DOHH2 (cell line): ENCODE results near the gene L3MBTL1.

Experiments used
- EZH2phosphoT487 ChIP-seq: fragments of 200-600 bp; sonication (generic); IDR thresholded peaks from 2 replicates; pipeline ENCODE4 v1.6.1; 2017; ENCODE audit warnings: borderline replicate concordance, mild to moderate bottlenecking, antibody characterized with exemption, low read length, moderate library complexity, mixed read lengths
- TF ChIP-seq, protein P1 (sequence below): fragments of 200-600 bp; sonication (generic); IDR thresholded peaks from one replicate; pipeline ENCODE4 v1.5.1; 2014; ENCODE audit warnings: antibody characterized with exemption, mild to moderate bottlenecking, low read depth, low read length; ENCODE audit not compliant: poor library complexity, severe bottlenecking

DNA sequence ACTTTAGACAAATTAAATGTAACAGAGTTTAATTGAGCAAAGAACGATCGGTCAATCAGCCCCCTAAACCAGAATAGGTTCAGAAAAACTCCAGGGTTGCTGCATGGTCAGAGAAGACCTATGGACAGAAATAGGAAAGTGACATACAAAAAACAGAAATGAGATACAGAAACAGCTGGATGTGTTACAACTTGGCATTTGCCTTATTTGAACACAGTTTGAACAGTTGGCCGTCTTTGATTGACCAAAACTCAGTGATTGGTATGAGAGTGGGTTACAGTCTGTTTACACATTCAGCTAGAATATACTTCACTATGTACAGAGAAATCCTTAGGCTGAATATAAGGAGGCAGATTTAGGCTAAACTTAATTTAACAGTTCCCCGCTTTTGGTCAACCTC lies 29.9 kb upstream of the L3MBTL1 start:
- no peak for TF ChIP-seq EZH2phosphoT487
- TF ChIP-seq, protein P1, sequence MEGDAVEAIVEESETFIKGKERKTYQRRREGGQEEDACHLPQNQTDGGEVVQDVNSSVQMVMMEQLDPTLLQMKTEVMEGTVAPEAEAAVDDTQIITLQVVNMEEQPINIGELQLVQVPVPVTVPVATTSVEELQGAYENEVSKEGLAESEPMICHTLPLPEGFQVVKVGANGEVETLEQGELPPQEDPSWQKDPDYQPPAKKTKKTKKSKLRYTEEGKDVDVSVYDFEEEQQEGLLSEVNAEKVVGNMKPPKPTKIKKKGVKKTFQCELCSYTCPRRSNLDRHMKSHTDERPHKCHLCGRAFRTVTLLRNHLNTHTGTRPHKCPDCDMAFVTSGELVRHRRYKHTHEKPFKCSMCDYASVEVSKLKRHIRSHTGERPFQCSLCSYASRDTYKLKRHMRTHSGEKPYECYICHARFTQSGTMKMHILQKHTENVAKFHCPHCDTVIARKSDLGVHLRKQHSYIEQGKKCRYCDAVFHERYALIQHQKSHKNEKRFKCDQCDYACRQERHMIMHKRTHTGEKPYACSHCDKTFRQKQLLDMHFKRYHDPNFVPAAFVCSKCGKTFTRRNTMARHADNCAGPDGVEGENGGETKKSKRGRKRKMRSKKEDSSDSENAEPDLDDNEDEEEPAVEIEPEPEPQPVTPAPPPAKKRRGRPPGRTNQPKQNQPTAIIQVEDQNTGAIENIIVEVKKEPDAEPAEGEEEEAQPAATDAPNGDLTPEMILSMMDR, result no peak
